Fibroblast of villous mesenchyme (primary cell): ENCODE measurements around the gene POU2F2. TPM values are rescaled to one million over a fixed set of nuclear protein-coding genes. Genes with fewer than 3 reads are reported as not detected.

Source experiments
- DNase-seq: peaks from one replicate; pipeline ENCODE4 v3.0.0-alpha.2; 2010; ENCODE audit warnings: low read depth
- H3K4me3 ChIP-seq: 2 replicates; pipeline ENCODE4 v1.5.1; 2011; ENCODE audit warnings: low read depth, mild to moderate bottlenecking, low read length
- total RNA-seq: library from RNA; depleted of rRNA; stranded (reverse); fragments of >200 nt; gene quantifications from 2 replicates; pipeline ENCODE4 v1.2.3, GENCODE V29; 2012
- TF ChIP-seq, protein P1 (sequence below): IDR thresholded peaks from 2 replicates; pipeline ENCODE4 v1.5.1; 2012; ENCODE audit warnings: low read depth, mild to moderate bottlenecking, low read length; ENCODE audit not compliant: insufficient read depth

Gene POU2F2
- total RNA-seq, 1 donor: 1.3 TPM

GRCh38 chr19:42155796-42156195 is 23.6 kb upstream of the POU2F2 start:
- TF ChIP-seq, protein P1, sequence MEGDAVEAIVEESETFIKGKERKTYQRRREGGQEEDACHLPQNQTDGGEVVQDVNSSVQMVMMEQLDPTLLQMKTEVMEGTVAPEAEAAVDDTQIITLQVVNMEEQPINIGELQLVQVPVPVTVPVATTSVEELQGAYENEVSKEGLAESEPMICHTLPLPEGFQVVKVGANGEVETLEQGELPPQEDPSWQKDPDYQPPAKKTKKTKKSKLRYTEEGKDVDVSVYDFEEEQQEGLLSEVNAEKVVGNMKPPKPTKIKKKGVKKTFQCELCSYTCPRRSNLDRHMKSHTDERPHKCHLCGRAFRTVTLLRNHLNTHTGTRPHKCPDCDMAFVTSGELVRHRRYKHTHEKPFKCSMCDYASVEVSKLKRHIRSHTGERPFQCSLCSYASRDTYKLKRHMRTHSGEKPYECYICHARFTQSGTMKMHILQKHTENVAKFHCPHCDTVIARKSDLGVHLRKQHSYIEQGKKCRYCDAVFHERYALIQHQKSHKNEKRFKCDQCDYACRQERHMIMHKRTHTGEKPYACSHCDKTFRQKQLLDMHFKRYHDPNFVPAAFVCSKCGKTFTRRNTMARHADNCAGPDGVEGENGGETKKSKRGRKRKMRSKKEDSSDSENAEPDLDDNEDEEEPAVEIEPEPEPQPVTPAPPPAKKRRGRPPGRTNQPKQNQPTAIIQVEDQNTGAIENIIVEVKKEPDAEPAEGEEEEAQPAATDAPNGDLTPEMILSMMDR: no peak
- no peak for DNase-seq

GRCh38 chr19:42154471-42155323 is 22.5 kb upstream of the POU2F2 start:
- no peak overlapping the region for H3K4me3 ChIP-seq
- no peak for DNase-seq
- TF ChIP-seq, protein P1: no peak

More at GRCh38 chr19:42155796-42156195, 23.6 kb upstream of the POU2F2 start:
- no peak overlapping the region for H3K4me3 ChIP-seq

GRCh38 chr19:42153672-42154433 is 21.6 kb upstream of the POU2F2 start:
- no peak overlapping the region for H3K4me3 ChIP-seq
- no peak for DNase-seq
- TF ChIP-seq, protein P1: no peak

- TF ChIP-seq, protein P1: no peak
- DNase-seq: no peak
- H3K4me3 ChIP-seq: no peak overlapping the region
Measured at GRCh38 chr19:42152910-42153671, 20.8 kb upstream of the POU2F2 start.

DNA sequence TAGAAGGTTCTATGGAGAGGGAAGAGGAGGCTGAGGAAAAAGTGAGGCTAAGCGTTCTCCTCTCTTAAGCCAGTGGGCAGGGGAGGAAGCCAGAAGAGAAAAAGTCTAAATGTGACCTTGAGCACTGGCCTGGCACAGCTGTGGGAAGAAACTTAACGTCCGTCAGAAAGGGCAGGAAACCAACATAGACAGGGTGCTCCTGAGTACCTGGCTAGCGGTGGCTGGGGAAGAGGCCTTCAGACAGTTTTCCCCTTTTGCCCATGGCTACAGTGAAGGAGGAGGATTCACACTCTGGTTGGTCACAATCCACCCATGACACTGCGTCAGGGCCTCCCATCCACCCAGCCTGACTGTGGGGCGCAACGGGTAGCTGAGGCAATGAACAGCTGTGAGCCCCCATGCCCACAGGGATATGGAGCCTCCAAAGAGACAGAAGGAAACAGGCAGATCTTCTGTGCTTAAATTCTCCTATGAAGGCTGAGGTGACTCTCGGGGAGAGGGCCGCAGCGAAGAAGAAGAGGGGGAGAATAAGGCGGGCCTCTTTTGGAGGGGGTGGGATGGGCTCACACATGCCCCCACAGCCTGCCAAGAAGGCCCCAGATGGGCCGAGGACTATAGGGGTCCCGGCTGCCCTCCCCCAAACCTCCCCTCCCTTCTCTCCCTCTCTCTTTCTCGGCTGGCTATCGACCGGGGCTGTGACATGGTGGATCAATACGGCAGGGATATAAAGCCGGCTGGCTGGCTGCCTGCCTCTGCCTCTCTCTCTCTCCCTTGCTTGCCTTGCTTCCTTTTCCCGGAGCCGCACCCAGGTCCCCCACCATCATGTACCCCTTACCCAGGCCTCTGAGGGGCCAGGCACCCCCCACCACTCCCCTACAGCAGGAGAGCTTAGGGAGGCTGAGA is 19.8 kb upstream of the POU2F2 start:
- no peak for DNase-seq
- no peak overlapping the region for H3K4me3 ChIP-seq
- TF ChIP-seq, protein P1: no peak
